Prostate gland (tissue), 2 donors: ENCODE measurements around the gene COL25A1. TPM values are rescaled to one million over a fixed set of nuclear protein-coding genes. Genes with fewer than 3 reads are reported as not detected.

ENCODE experiments used
- DNase-seq: peaks from one replicate; pipeline ENCODE4 v3.0.0-alpha.2; 2019; ENCODE audit warnings: low spot score
- H3K27ac ChIP-seq, 2 donors: fragments of 200-600 bp; sonication (generic); 2 replicates each; pipeline ENCODE4 v1.5.1; 2017 to 2019
- H3K27me3 ChIP-seq: fragments of 200-600 bp; sonication (generic); replicated peaks from 2 replicates; pipeline ENCODE4 v1.5.1; 2019; ENCODE audit not compliant: insufficient read depth
- H3K36me3 ChIP-seq, 2 donors: fragments of 200-600 bp; sonication (generic); 1 replicate in 1 of 2; 2 replicates in 1 of 2; pipeline versions ENCODE4 v1.5.1 to v1.8.1; 2017 to 2019
- H3K4me1 ChIP-seq: fragments of 200-600 bp; sonication (generic); replicated peaks from 2 replicates; pipeline ENCODE4 v1.5.1; 2019
- H3K4me3 ChIP-seq, 2 donors: fragments of 200-600 bp; sonication (generic); 2 replicates each; pipeline ENCODE4 v1.5.1; 2017 to 2019
- H3K9me3 ChIP-seq: fragments of 200-600 bp; sonication (generic); 2 replicates; pipeline ENCODE4 v1.5.1; 2017
- CTCF ChIP-seq, 4 experiments: fragments of 200-600 bp in 2 of 4; fragments of 450-650 bp in 2 of 4; sonication (generic) in 2 of 4; IDR thresholded peaks; 1 replicate in 3 of 4; 2 replicates in 1 of 4; pipeline ENCODE4 v1.5.1; 2016 to 2019; ENCODE audit warnings: antibody characterized with exemption in 4 of 4, mild to moderate bottlenecking in 2 of 4, moderate library complexity in 2 of 4
- POLR2A ChIP-seq: fragments of 450-650 bp; IDR thresholded peaks from one replicate; pipeline ENCODE4 v1.6.1; 2016; ENCODE audit warnings: antibody characterized with exemption, mild to moderate bottlenecking
- POLR2AphosphoS5 ChIP-seq: sonication (generic); formaldehyde crosslinking; IDR thresholded peaks from one replicate; pipeline ENCODE4 v1.6.1; 2017; ENCODE audit warnings: antibody characterized with exemption
- WGBS: methylation state at CpG from one replicate; pipeline ENCODE4 v1.1.5; 2018; 5-methylcytosine and 5-hydroxymethylcytosine counted together
- intact Hi-C: fragments of 100-400 bp; cut with DNase I; formaldehyde crosslinking; loops from one replicate; pipeline ENCODE4 v1.14.2; 2022
- total RNA-seq, 2 donors: library from RNA; depleted of rRNA; stranded (reverse); fragments of >200 nt; gene quantifications; one replicate each; pipeline ENCODE4 v1.1.0, GENCODE V29; 2016

The COL25A1 gene
- total RNA-seq, 2 donors from 2014 or later, result 0.73 to 2.8 TPM

GRCh38 chr4:109166126-109166525, 136.3 kb downstream of the COL25A1 start:
- Histone ChIP-seq H3K4me3 (no peak overlapping the region), H3K27me3 (no peaks in the 10 kb centered on the region), H3K27ac (no peak overlapping the region), H3K36me3 (no peaks in the 10 kb centered on the region), H3K4me1 (no peaks in the 10 kb centered on the region), H3K9me3 (no peaks in the 10 kb centered on the region)
- intact Hi-C loops, result no loop called here
- TF ChIP-seq POLR2A (no peak), CTCF (IDR thresholded peaks at IDR 0.05) (no peak), POLR2AphosphoS5 (no peak)
- DNase-seq, result no peak

GRCh38 chr4:109164011-109164410, 138.4 kb downstream of the COL25A1 start:
- Histone ChIP-seq H3K4me1 (no peaks in the 10 kb centered on the region), H3K9me3 (no peaks in the 10 kb centered on the region), H3K36me3 (no peaks in the 10 kb centered on the region), H3K27me3 (no peaks in the 10 kb centered on the region), H3K4me3 (no peak overlapping the region), H3K27ac (no peak overlapping the region)
- DNase-seq, result no peak
- intact Hi-C loops, result no loop called here
- TF ChIP-seq POLR2A (no peak), POLR2AphosphoS5 (no peak), CTCF (IDR thresholded peaks at IDR 0.05) (no peak)

- intact Hi-C loops, result no loop called here
- Histone ChIP-seq H3K4me3 (no peak overlapping the region), H3K9me3 (no peaks in the 10 kb centered on the region), H3K27me3 (no peaks in the 10 kb centered on the region), H3K27ac (no peak overlapping the region), H3K36me3 (no peaks in the 10 kb centered on the region), H3K4me1 (no peaks in the 10 kb centered on the region)
- DNase-seq, result no peak
- no peak for TF ChIP-seq CTCF (IDR thresholded peaks at IDR 0.05)
These were observed 139.0 kb downstream of the COL25A1 start for GRCh38 chr4:109163493-109163892.

GRCh38 chr4:109162759-109163158, 139.7 kb downstream of the COL25A1 start:
- Histone ChIP-seq H3K9me3 (no peaks in the 10 kb centered on the region), H3K4me1 (no peaks in the 10 kb centered on the region), H3K27ac (no peak overlapping the region), H3K36me3 (no peaks in the 10 kb centered on the region), H3K27me3 (no peaks in the 10 kb centered on the region), H3K4me3 (no peak overlapping the region)
- WGBS, result 82% methylated on average over 3 of the region's 3 CpGs
- TF ChIP-seq CTCF (IDR thresholded peaks at IDR 0.05) (no peak), POLR2AphosphoS5 (no peak), POLR2A (no peak)
- intact Hi-C loops, result no loop called here
- no peak for DNase-seq

GRCh38 chr4:109160494-109160893, 142.0 kb downstream of the COL25A1 start:
- H3K9me3 ChIP-seq, result no peaks in the 10 kb centered on the region
- DNase-seq, result no peak
- no peak overlapping the region for H3K4me3 ChIP-seq
- TF ChIP-seq POLR2AphosphoS5 (no peak), POLR2A (no peak), CTCF (IDR thresholded peaks at IDR 0.05) (no peak)
- H3K27ac ChIP-seq, result no peak overlapping the region
- H3K36me3 ChIP-seq, result no peaks in the 10 kb centered on the region
- H3K27me3 ChIP-seq, result no peaks in the 10 kb centered on the region
- no peaks in the 10 kb centered on the region for H3K4me1 ChIP-seq
- WGBS, result 91% methylated on average over 4 of the region's 4 CpGs
- intact Hi-C loops, result no loop called here
